MCF 10A (cell line): ENCODE data around the gene MCC. TPM values are rescaled to one million over a fixed set of nuclear protein-coding genes. Genes with fewer than 3 reads are reported as not detected.

Experiments used
- BruUV-seq: library from RNA; stranded (reverse); fragments of 400-500 nt; replicated peaks from 2 replicates; lab custom pipeline; 2021; lab: Mats Ljungman, UMichigan
- CTCF ChIA-PET: fragments of 300-600 bp; sonication (Branson Sonifier 250); formaldehyde crosslinking; extraction: SDS; loops from one replicate; lab custom pipeline; 2021; ENCODE audit warnings: antibody characterized with exemption, inconsistent platforms; lab: Yijun Ruan, JAX
- POLR2A ChIA-PET: fragments of 300-600, 350-650 bp; sonication (Branson Sonifier 250); formaldehyde crosslinking; extraction: SDS; loops from one replicate; lab custom pipeline; 2020; ENCODE audit warnings: antibody characterized with exemption, inconsistent platforms; lab: Yijun Ruan, JAX
- DNase-seq: peaks from one replicate; pipeline ENCODE4 v3.0.0-alpha.2; 2018; ENCODE audit not compliant: unreplicated experiment
- H3K27ac Mint-ChIP-seq: one replicate; pipeline ENCODE4 v1.8.0; 2022; ENCODE audit warnings: mild to moderate bottlenecking, low read depth, mixed read lengths; ENCODE audit not compliant: unreplicated experiment
- H3K27me3 Mint-ChIP-seq: one replicate; pipeline ENCODE4 v1.8.0; 2022; ENCODE audit warnings: mixed read lengths; ENCODE audit not compliant: insufficient read depth, unreplicated experiment
- H3K36me3 Mint-ChIP-seq: one replicate; pipeline ENCODE4 v1.8.0; 2022; ENCODE audit warnings: mild to moderate bottlenecking, moderate library complexity, mixed read lengths; ENCODE audit not compliant: insufficient read depth, unreplicated experiment
- H3K4me1 Mint-ChIP-seq: one replicate; pipeline ENCODE4 v1.8.0; 2022; ENCODE audit warnings: mixed read lengths; ENCODE audit not compliant: insufficient read depth, unreplicated experiment
- H3K4me3 Mint-ChIP-seq: one replicate; pipeline ENCODE4 v1.8.0; 2022; ENCODE audit warnings: mild to moderate bottlenecking, moderate library complexity, mixed read lengths; ENCODE audit not compliant: unreplicated experiment
- H3K9me3 Mint-ChIP-seq: one replicate; pipeline ENCODE4 v1.8.0; 2022; ENCODE audit warnings: mixed read lengths; ENCODE audit not compliant: unreplicated experiment
- intact Hi-C: fragments of 100-400 bp; cut with micrococcal nuclease; formaldehyde crosslinking; loops from 2 replicates; pipeline ENCODE4 v1.14.1; 2022
- total RNA-seq: library from RNA; stranded (reverse); gene quantifications from 2 replicates; pipeline ENCODE4 v1.2.3, GENCODE V29; 2022
- TF ChIP-seq, protein P1 (sequence below): fragments of 200-600 bp; IDR thresholded peaks from one replicate; pipeline ENCODE4 v1.8.0; 2022; ENCODE audit warnings: antibody characterized with exemption, mild to moderate bottlenecking; ENCODE audit not compliant: unreplicated experiment

Gene MCC
- total RNA-seq, 1 experiment from 2014 or later = 25.3 TPM

DNA sequence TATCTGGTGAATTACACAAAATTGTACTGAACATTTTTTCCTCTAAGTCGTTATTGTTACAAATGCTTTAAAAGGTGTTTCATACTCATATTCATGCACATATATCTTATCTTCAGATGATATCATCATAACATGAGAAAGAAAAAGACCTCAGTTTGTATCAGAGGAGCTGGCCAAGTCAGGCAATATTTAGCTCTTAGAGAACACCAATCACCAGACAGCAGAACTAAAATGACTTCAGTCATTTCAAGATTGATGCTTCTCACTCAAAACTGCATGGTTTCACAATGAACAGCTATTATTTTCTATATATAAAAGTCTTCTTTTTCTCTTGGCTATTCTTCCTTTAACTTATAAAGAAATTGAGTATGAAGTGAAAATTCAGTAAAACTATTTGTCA lies 98.0 kb downstream of the MCC start:
- TF ChIP-seq, protein P1, sequence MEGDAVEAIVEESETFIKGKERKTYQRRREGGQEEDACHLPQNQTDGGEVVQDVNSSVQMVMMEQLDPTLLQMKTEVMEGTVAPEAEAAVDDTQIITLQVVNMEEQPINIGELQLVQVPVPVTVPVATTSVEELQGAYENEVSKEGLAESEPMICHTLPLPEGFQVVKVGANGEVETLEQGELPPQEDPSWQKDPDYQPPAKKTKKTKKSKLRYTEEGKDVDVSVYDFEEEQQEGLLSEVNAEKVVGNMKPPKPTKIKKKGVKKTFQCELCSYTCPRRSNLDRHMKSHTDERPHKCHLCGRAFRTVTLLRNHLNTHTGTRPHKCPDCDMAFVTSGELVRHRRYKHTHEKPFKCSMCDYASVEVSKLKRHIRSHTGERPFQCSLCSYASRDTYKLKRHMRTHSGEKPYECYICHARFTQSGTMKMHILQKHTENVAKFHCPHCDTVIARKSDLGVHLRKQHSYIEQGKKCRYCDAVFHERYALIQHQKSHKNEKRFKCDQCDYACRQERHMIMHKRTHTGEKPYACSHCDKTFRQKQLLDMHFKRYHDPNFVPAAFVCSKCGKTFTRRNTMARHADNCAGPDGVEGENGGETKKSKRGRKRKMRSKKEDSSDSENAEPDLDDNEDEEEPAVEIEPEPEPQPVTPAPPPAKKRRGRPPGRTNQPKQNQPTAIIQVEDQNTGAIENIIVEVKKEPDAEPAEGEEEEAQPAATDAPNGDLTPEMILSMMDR = no peak
- POLR2A ChIA-PET = interaction anchor here (0.6 kb wide), 1 partner anchor 110 kb away, joined by 3 read pairs; no protein-coding TSS in a partner anchor
- Mint-ChIP-seq H3K4me3 (no peak overlapping the region), H3K9me3 (no peaks in the 10 kb centered on the region), H3K36me3 (peaks cover 6% of the 10 kb centered on the region), H3K27me3 (no peaks in the 10 kb centered on the region), H3K4me1 (no peaks in the 10 kb centered on the region), H3K27ac (no peak overlapping the region)
- CTCF ChIA-PET = interaction anchor here (0.6 to 1.2 kb wide), 2 partner anchors 8 to 878 kb away, joined by 3 read pairs; no protein-coding TSS in a partner anchor
- intact Hi-C loops = no loop called here
- BruUV-seq = no TSS peak
- no peak for DNase-seq

DNA sequence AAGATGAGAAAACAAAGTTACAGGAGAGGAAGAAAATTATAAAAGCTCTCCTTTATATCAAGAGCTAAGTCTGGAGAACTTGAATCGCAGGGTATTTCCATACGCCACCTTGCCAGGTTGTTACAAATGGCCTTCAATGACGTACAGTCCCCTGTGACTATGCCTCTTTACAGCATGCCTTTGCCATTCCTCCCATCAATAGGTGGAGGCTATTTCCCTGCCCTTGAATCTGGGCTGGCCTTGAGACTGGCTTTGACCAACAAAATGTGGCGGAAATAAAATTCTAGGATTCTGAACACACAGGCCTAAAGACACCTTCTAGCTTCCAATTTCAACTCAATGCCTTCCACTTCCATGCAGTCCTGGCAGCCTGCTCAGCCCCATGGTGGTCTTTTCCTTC lies 99.1 kb downstream of the MCC start:
- ChIA-PET POLR2A (interaction anchor here (1.3 kb wide), 1 partner anchor 10 kb away, joined by 3 read pairs; no protein-coding TSS in a partner anchor), CTCF (interaction anchor here (0.6 to 2.6 kb wide), 6 partner anchors 9 to 387 kb away, joined by 3 to 17 read pairs (median 4); no protein-coding TSS in a partner anchor)
- Mint-ChIP-seq H3K27ac (no peak overlapping the region), H3K9me3 (no peaks in the 10 kb centered on the region), H3K27me3 (no peaks in the 10 kb centered on the region), H3K4me1 (no peaks in the 10 kb centered on the region), H3K36me3 (peaks cover 6% of the 10 kb centered on the region), H3K4me3 (no peak overlapping the region)
- BruUV-seq = no TSS peak
- no peak for DNase-seq
- intact Hi-C loops = no loop called here
- TF ChIP-seq, protein P1 = no peak

DNA sequence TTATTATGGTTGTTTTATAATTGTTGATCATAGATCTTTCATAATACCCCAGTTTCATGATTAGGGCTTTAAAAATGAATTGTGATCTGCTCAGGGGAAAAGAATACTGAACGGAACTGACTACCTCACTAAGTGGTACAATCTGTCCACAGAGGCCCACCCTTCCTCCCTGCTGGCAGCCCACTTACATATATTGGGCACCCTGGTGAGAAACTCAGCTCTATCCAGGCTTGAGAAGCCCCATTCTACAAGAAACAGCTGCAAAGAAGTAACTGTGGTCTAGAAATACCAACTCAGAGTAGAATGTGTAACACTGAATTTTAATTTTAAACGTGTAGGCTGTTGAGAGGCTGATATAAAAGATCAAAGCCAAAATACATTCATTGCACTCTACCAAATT lies 100.4 kb downstream of the MCC start:
- Mint-ChIP-seq H3K27ac (no peak overlapping the region), H3K4me3 (no peak overlapping the region), H3K9me3 (no peaks in the 10 kb centered on the region), H3K27me3 (no peaks in the 10 kb centered on the region), H3K36me3 (peaks cover 6% of the 10 kb centered on the region), H3K4me1 (peaks cover under 1% of the 10 kb centered on the region)
- ChIA-PET POLR2A (interaction anchor here (1.2 to 1.3 kb wide), 2 partner anchors 9 to 91 kb away, joined by 3 to 4 read pairs; no protein-coding TSS in a partner anchor), CTCF (interaction anchor here (0.6 to 2.6 kb wide), 3 partner anchors 8 to 123 kb away, joined by 3 to 17 read pairs (median 4); no protein-coding TSS in a partner anchor)
- no TSS peak for BruUV-seq
- TF ChIP-seq, protein P1 = no peak
- intact Hi-C loops = no loop called here
- DNase-seq = no peak

DNA sequence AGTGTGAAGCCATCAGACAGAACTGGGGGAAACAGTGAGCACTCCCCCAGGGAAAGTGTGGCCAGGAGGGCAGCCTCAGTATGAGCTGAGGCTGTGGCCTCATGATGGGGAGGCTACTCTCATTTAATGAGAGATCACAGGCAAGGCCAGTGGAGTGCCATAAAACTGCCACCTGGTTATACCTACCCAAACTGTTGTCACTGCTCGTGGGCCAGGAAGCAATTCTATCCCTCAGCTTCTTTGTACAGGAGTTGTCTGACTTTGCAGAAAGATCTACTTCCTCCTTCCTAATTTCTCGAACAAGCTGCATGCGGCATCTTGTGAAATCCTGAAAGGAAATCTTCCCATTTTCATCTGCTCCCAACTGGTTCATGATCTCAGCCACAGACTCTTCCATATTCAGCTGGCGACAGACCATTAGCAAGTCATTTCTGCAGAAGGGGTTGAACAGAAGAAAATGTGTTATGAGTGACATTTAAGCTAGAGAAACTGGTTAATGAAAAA lies 103.4 kb downstream of the MCC start:
- no peaks in the 10 kb centered on the region for H3K9me3 Mint-ChIP-seq
- no peak overlapping the region for H3K27ac Mint-ChIP-seq
- CTCF ChIA-PET = interaction anchor here (1.2 to 1.4 kb wide), 2 partner anchors 126 to 389 kb away, joined by 3 to 8 read pairs; no protein-coding TSS in a partner anchor
- H3K36me3 Mint-ChIP-seq = no peaks in the 10 kb centered on the region
- DNase-seq = no peak
- intact Hi-C loops = no loop called here
- TF ChIP-seq, protein P1 = no peak
- no TSS peak for BruUV-seq
- POLR2A ChIA-PET = interaction anchor here (0.5 to 1.0 kb wide), 3 partner anchors 45 to 371 kb away, joined by 3 read pairs; no protein-coding TSS in a partner anchor
- H3K27me3 Mint-ChIP-seq = no peaks in the 10 kb centered on the region
- H3K4me1 Mint-ChIP-seq = peaks cover 12% of the 10 kb centered on the region
- no peak overlapping the region for H3K4me3 Mint-ChIP-seq
